Sigmoid colon (tissue), 7 donors: ENCODE data around the gene CCDC188. TPM values are rescaled to one million over a fixed set of nuclear protein-coding genes. Genes with fewer than 3 reads are reported as not detected.

ENCODE experiments used
- DNase-seq: peaks from one replicate; pipeline ENCODE4 v3.0.0-alpha.2; 2019
- H3K27ac ChIP-seq, 4 donors: fragments of 200-600 bp; sonication (generic); one replicate each; pipeline ENCODE4 v1.5.1; 2016 to 2019; ENCODE audit warnings: mild to moderate bottlenecking in 1 of 4
- H3K27me3 ChIP-seq, 3 donors: fragments of 200-600 bp; sonication (generic); one replicate each; pipeline ENCODE4 v1.5.1; 2019; ENCODE audit warnings: mild to moderate bottlenecking in 1 of 3
- H3K36me3 ChIP-seq, 4 donors: fragments of 200-600 bp; sonication (generic); one replicate each; pipeline ENCODE4 v1.5.1; 2016 to 2019
- H3K4me1 ChIP-seq, 4 donors: fragments of 200-600 bp; sonication (generic); one replicate each; pipeline ENCODE4 v1.5.1; 2017 to 2019
- H3K4me3 ChIP-seq, 4 donors: fragments of 200-600 bp; sonication (generic); one replicate each; pipeline ENCODE4 v1.5.1; 2017 to 2019; ENCODE audit warnings: mild to moderate bottlenecking in 2 of 4, moderate library complexity in 1 of 4
- H3K9me3 ChIP-seq, 4 donors: fragments of 200-600 bp in 3 of 4; sonication (generic) in 3 of 4; one replicate each; pipeline versions ENCODE4 v1.5.1 to v1.6.1; 2013 to 2019
- EP300 ChIP-seq, 4 donors: sonication (generic); formaldehyde crosslinking; IDR thresholded peaks; one replicate each; pipeline ENCODE4 v1.6.1; 2017; ENCODE audit warnings: antibody characterized with exemption in 4 of 4
- POLR2A ChIP-seq, 2 donors: fragments of 450-650 bp; IDR thresholded peaks; one replicate each; pipeline ENCODE4 v1.6.1; 2016; ENCODE audit warnings: antibody characterized with exemption in 2 of 2, mild to moderate bottlenecking in 2 of 2, moderate library complexity in 2 of 2
- POLR2AphosphoS5 ChIP-seq, 4 donors: sonication (generic); formaldehyde crosslinking; IDR thresholded peaks; one replicate each; pipeline ENCODE4 v1.6.1; 2017; ENCODE audit warnings: antibody characterized with exemption in 4 of 4
- WGBS, 2 donors: extraction: QIAGEN DNeasy Blood & Tissue Kit; methylation state at CpG; one replicate each; pipeline ENCODE4 v1.1.7; 2013; 5-methylcytosine and 5-hydroxymethylcytosine counted together
- intact Hi-C: fragments of 100-400 bp; cut with DNase I; formaldehyde crosslinking; loops from one replicate; pipeline ENCODE4 v1.15.1; 2023
- polyA plus RNA-seq, 3 donors: library from polyadenylated mRNA; stranded (reverse); fragments of 200-250 nt; gene quantifications; one replicate each; pipeline ENCODE4 v1.2.3, GENCODE V29; 2013
- total RNA-seq, 4 donors: library from RNA; depleted of rRNA; stranded (reverse); fragments of >200 nt; gene quantifications; one replicate each; pipeline ENCODE4 v1.1.0, GENCODE V29; 2016
- TF ChIP-seq, protein P1 (sequence below), 4 experiments: fragments of 450-650 bp in 3 of 4; fragments of 200-600 bp in 1 of 4; IDR thresholded peaks; one replicate each; pipeline ENCODE4 v1.5.1; 2016 to 2019; ENCODE audit warnings: antibody characterized with exemption in 4 of 4, mild to moderate bottlenecking in 3 of 4, moderate library complexity in 2 of 4
- donor health status: healthy with polysubstance abuse.
- donor health status: Bipolar disorder and iron deficiency.
- donor health status: healthy.

The CCDC188 gene
- total and polyA plus RNA-seq, 7 donors: 0.41 to 1.1 TPM; not detected in 5

DNA sequence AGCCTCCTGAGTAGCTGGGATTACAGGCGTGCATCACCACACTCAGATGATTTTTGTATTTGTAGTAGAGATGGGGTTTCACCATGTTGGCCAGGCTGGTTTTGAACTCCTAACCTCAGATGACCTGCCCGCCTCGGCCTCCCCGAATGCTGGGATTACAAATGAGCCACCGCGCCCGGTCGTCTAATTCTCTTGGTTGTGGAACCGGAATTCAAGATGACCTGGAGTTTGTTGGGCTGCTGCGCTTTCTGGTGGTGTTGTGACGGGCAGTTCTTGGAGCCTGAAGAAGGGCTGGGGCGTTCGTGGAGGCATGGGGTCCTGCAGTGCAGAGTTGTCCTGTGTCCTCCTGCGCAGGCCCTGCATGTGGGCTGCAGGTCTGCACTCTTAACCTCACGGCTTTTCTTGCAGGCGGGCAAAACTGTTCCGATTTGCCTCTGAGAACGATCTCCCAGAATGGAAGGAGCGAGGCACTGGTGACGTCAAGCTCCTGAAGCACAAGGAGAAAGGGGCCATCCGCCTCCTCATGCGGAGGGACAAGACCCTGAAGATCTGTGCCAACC lies 28.9 kb downstream of the CCDC188 start:
- WGBS, 2 donors: 93 to 95% methylated on average over 22 of the region's 22 CpGs
- Histone ChIP-seq H3K4me1 (peaks cover 0 to 43% (median 26%) of the 10 kb centered on the region in 4 donors), H3K4me3 (no peak overlapping the region), H3K9me3 (no peaks in the 10 kb centered on the region), H3K27ac (no peak overlapping the region), H3K27me3 (no peaks in the 10 kb centered on the region), H3K36me3 (peaks cover 4 to 69% (median 36%) of the 10 kb centered on the region in 4 donors)
- intact Hi-C loops: no loop called here
- no peak for TF ChIP-seq POLR2AphosphoS5 (IDR thresholded peaks at IDR 0.05)
- TF ChIP-seq, protein P1, sequence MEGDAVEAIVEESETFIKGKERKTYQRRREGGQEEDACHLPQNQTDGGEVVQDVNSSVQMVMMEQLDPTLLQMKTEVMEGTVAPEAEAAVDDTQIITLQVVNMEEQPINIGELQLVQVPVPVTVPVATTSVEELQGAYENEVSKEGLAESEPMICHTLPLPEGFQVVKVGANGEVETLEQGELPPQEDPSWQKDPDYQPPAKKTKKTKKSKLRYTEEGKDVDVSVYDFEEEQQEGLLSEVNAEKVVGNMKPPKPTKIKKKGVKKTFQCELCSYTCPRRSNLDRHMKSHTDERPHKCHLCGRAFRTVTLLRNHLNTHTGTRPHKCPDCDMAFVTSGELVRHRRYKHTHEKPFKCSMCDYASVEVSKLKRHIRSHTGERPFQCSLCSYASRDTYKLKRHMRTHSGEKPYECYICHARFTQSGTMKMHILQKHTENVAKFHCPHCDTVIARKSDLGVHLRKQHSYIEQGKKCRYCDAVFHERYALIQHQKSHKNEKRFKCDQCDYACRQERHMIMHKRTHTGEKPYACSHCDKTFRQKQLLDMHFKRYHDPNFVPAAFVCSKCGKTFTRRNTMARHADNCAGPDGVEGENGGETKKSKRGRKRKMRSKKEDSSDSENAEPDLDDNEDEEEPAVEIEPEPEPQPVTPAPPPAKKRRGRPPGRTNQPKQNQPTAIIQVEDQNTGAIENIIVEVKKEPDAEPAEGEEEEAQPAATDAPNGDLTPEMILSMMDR (IDR thresholded peaks at IDR 0.05): no peak
- TF ChIP-seq POLR2A (IDR thresholded peaks at IDR 0.05): no peak
- no peak for TF ChIP-seq EP300 (IDR thresholded peaks at IDR 0.05)
- DNase-seq: no peak

DNA sequence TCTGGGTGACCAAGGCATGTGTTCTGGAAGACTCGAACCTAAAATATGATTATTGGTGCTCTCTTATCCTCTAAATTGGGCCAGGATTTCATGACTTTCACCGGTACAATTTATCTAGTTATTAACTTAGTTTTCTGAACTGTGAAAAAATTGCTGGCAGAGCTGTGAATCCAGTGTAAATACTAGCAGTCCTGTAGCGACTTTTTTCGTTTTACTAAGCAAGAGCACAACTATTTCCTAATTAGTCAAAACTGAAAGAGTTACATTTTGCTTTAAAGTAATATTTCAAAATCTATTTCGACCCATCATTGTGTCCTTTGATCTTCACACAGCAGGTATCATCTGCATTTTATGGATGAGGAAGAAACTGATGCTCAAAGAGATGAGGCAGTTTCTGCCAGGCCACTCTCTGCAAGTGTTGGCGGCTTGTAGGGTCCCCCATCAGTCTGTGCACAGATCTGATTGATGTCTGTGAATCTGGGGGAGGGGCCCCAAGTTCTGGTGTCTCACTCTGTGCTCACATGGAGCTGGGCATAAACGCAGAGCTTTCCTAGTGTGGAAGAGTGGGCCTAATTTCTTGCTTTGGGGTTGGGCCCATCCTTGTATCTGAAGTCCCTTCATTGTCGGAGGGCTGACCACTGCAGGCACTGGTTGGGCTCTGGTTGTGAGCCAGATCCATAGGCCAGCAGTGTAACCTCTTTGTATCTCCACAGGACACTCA lies 32.4 kb downstream of the CCDC188 start:
- H3K9me3 ChIP-seq: no peaks in the 10 kb centered on the region
- H3K4me1 ChIP-seq: peaks cover 0 to 55% (median 44%) of the 10 kb centered on the region in 4 donors
- DNase-seq: no peak
- H3K27ac ChIP-seq: peak overlapping the region; percentile 83 to 91 (median 88)
- H3K4me3 ChIP-seq: peak overlapping the region; percentile 67 to 93 (median 86)
- H3K36me3 ChIP-seq: peaks cover 4 to 52% (median 31%) of the 10 kb centered on the region in 4 donors
- WGBS, 2 donors: 20 to 21% methylated on average over 8 of the region's 8 CpGs
- H3K27me3 ChIP-seq: no peaks in the 10 kb centered on the region
- intact Hi-C loops: loop anchor here (5.0 to 10.0 kb wide), 4 partner anchors 36 to 164 kb away; partner anchors contain the start of genes DGCR8 and TANGO2
- no peak for TF ChIP-seq POLR2AphosphoS5 (IDR thresholded peaks at IDR 0.05)
- TF ChIP-seq EP300 (IDR thresholded peaks at IDR 0.05): no peak
- TF ChIP-seq POLR2A (IDR thresholded peaks at IDR 0.05): no peak
- TF ChIP-seq, protein P1 (IDR thresholded peaks at IDR 0.05): no peak

DNA sequence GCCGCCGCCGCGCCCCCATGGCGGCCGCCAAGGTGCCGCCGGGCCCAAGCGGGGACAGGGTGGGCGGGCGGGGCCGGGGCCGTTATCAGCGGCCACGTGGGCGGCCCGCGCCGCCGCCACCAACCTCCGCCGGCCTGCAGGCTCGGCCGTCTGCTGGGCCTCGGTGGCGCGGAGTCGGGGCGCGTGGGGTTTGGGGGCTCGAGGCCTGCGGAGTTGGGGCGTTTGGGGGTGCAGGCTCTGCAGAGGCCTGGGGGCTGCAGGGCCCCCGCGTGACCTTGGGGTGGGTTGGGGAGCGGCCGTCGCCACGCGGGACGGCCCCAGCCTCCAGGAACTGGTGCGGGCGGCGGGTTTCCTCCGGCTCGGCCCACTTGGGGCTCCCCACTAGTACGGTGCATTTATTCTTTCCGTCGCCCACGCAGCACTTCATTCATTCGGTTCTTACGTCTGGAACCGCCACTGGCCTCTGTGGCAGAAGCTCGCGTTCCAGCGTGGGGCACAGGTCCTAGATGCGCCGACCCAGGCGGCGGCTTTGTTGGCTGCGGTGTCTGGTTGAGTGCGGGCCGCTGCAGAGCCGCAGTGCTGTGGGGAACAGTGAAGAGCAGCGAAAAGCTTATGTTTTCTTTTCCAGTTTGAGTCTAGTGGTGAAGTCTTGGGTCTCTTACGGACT lies 33.1 kb downstream of the CCDC188 start:
- H3K36me3 ChIP-seq: peaks cover 4 to 57% (median 34%) of the 10 kb centered on the region in 4 donors
- WGBS, 2 donors: 0% methylated on average over 66 of the region's 66 CpGs
- H3K27me3 ChIP-seq: no peaks in the 10 kb centered on the region
- peak overlapping the region; percentile 67 to 93 (median 86) for H3K4me3 ChIP-seq
- TF ChIP-seq, protein P1 (IDR thresholded peaks at IDR 0.05): no peak
- TF ChIP-seq POLR2A (IDR thresholded peaks at IDR 0.05): no peak
- no peak for TF ChIP-seq EP300 (IDR thresholded peaks at IDR 0.05)
- TF ChIP-seq POLR2AphosphoS5 (IDR thresholded peaks at IDR 0.05): no peak
- no peaks in the 10 kb centered on the region for H3K9me3 ChIP-seq
- peaks cover 0 to 55% (median 44%) of the 10 kb centered on the region in 4 donors for H3K4me1 ChIP-seq
- intact Hi-C loops: loop anchor here (5.0 to 10.0 kb wide), 4 partner anchors 35 to 163 kb away; partner anchors contain the start of genes DGCR8 and TANGO2
- peak overlapping the region; percentile 83 to 91 (median 88) for H3K27ac ChIP-seq
- no peak for DNase-seq

DNA sequence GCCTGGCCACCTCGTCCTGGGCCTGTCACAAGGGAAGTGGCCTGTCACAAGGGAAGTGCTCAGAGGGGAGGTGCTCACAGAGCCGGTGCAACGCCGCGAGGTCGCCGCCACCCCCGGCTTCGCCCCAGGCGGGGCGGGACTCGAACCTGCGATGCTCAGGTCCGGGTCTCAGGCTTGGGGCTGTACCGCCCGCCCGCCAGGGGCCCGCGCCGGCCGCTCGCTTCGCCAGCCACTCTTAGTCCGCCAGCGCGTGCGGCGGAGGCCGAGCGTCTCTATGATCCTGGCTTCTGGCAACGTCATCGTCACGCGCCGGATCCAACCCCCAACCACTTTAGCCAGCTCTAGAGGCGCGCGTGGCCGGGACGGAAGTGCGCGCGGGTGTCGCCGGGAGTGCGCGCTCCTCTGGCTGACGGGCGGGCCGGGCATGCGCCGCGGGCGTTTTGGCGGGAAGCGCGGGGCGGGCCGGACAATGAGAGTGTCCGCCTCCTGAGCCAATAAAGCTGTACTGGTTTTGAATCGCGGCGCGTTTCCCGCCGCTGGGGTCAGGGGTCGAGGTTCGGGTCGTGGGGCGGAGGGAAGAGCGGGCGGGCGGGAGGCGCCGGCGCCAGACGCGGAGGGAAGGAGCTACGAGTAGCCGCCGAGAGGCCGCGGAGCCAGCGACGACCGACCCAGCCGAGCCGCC lies 33.8 kb downstream of the CCDC188 start, which contains the start of gene TRMT2A:
Gene TRMT2A, minus strand, starts transcription at position 276 of the 682 bp plus-strand sequence. CDS start 320 bp downstream, outside the sequence.
- peak; percentile 99 for DNase-seq
- Histone ChIP-seq H3K36me3 (peaks cover 4 to 60% (median 37%) of the 10 kb centered on the region in 4 donors), H3K27ac (peak within 1 kb of the TSS; percentile 83 to 91 (median 88)), H3K9me3 (no peaks in the 10 kb centered on the region), H3K4me3 (peak within 1 kb of the TSS; percentile 67 to 93 (median 86)), H3K4me1 (peaks cover 0 to 52% (median 44%) of the 10 kb centered on the region in 4 donors), H3K27me3 (no peaks in the 10 kb centered on the region)
- intact Hi-C loops: loop anchor here (5.0 to 10.0 kb wide), 4 partner anchors 35 to 162 kb away; partner anchors contain the start of genes DGCR8 and TANGO2
- peak in 1 of 4 donors; percentile 47 for TF ChIP-seq EP300 (IDR thresholded peaks at IDR 0.05)
- peak; percentile 41 to 79 (median 72) for TF ChIP-seq POLR2AphosphoS5 (IDR thresholded peaks at IDR 0.05)
- TF ChIP-seq POLR2A (IDR thresholded peaks at IDR 0.05): peak in 1 of 2 donors; percentile 36
- TF ChIP-seq, protein P1 (IDR thresholded peaks at IDR 0.05): no peak
- WGBS, 2 donors: 0 to 1% methylated on average over 88 of the region's 88 CpGs
